Keratinocyte (primary cell): Measurements from ENCODE around the gene CAT.

Experiments
- CTCF ChIP-seq, 3 experiments: IDR thresholded peaks in 1 of 3; conservative IDR thresholded peaks in 1 of 3; optimal IDR thresholded peaks in 1 of 3; 2 replicates in 2 of 3; 3 replicates in 1 of 3; pipeline versions ENCODE3 to v1.5.1; 2011; ENCODE audit warnings: low read length in 3 of 3, mild to moderate bottlenecking in 3 of 3, moderate library complexity in 2 of 3, control low read depth in 1 of 3, inconsistent platforms in 1 of 3; ENCODE audit not compliant: insufficient read depth in 2 of 3; ENCODE audit errors: extremely low read depth in 1 of 3
- EZH2 ChIP-seq: IDR thresholded peaks from one replicate; pipeline ENCODE4 v1.6.1; 2012; ENCODE audit warnings: inconsistent platforms, mild to moderate bottlenecking, low read length, moderate library complexity

DNA sequence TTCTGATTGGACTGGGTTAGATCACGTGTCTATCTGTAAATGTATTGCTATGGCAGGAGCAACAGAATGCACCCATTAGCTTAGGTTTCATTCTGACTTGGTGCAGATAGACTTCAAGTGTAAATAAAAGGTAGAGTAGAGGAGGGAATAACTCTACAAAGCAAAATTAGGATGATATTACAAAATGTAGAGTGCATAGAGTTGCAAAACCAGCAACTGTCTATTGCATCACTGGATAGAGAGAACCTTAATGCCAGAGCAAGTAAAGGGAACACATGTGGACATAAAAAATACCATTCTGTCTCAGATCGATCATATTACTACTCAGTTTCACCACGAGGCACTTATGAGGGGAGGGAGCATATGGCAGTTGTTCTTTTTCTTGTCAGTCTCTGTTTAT, 22.0 kb upstream of the CAT start:
- TF ChIP-seq EZH2 (no peak), CTCF (optimal IDR thresholded peaks at IDR 0.05 in 1 of 3, IDR thresholded peaks at IDR 0.05 in 1 of 3, conservative IDR thresholded peaks at IDR 0.05 in 1 of 3; ENCODE audit: extremely low read depth in 1 of 3, insufficient read depth in 2 of 3, low read length in 3 of 3) (no peak)
